T-helper 22 cell (primary cell): ENCODE data around the gene TRPM3.

Source experiments
- DNase-seq: peaks from one replicate; pipeline ENCODE4 v3.0.0-alpha.2; 2020; ENCODE audit warnings: low read depth

Gene TRPM3

DNA sequence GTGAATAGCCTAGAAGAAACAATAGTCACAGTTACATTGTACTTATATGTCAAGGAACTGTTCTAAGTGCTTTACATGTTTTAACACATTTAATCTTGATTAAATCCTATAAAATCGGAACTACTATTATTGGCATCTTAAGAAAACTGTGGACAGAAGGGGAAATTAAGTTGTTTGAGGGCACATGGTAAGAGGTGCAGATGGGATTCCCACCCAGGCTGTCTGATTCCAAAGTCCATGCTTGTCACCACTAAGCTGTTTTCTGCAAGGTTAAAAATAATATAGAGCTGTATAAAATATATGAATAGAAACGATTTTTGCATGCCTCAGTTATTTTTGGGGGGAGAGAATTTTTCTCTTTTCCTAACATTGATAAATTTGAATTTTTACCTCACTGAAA, 512.4 kb downstream of the TRPM3 start:
- DNase-seq = no peak

DNA sequence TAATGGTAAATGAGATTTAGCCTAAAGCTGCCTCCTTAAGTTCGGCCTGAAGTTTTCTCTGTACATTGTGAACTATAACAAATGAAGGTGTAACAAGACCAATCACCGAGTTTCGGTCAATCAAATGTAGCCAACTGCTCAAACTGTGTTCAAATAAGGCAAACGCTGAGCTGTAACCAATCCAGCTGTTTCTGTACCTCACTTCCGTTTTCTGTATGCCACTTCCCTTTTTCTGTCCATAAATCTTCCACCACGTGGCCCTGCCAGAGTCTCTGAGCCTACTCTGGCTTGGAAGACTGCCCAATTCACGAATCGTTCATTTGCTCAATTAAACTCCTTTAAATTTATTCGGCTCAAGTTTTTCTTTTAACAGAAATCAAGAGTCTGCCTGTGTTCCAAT, 513.5 kb downstream of the TRPM3 start:
- DNase-seq = no peak

DNA sequence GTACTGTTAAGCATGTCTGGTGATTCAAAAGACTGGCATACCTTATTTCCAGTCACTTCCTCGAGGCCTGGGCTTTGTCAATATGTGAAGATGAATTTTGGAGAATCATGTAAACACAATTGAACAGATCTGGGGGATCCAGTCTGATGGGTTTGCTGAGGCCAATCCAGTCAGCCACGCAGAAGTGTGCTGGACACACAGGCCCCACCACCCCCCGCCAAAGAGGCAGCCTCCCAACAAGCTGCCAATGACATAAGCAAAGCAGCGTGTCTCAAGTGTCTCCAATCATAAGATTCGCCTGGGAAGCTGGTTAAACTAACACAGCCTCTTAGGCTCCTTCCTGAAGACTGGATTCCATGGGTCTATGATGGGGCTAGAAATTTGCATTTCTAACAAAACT, 514.1 kb downstream of the TRPM3 start:
- no peak for DNase-seq

DNA sequence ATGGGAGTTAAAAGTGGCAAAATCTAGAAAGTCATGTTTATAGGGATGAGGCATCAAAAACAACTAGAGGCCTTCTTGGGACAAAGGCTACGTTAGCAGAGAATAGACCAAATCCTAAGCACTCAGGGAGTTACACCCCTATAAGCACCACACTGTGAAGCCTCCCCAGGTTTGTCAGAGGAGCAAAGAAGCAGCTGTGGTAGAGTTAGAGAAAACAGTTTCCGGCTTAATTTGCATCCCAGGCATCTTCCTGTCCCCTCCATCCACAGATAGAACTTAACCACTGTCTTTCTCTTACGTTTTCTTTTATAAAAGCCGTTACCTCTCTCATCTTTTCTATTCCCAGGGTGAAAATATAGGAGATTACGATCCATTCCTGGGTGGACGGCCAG, 518.4 kb downstream of the TRPM3 start:
- no peak for DNase-seq

DNA sequence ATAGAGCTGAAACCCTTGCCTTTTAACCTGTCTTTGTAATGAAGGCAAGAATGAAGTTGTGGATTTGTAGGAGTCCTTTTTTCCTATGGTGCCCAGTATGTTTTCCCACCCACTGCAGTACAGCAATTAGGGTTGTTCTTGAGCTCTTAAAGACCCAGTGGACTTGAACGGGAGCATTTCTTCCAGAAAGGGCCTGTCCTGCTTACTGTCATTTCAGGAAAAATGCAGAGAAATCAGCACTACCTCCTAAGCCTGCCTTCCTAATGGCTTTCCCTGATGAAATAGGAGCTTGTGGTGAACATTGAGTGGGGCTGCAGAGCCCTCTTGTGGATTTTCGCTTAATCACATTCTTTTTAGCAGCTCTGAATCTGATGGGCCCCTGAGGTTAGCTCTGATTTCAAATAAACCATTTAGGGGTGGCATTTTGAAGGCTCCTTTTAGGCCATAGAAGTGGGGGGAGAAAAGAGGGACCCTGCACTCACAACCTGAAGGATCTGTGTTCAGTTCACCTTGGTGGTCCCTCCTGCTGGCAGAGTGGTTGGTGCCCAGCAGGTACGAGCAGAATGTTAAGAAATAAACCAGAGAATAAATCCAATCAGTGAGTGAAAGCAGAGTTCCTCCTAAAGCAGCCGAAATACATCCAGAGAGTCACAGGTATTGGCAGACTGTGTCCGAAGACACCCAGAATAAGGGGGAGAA, 519.0 kb downstream of the TRPM3 start:
- no peak for DNase-seq

DNA sequence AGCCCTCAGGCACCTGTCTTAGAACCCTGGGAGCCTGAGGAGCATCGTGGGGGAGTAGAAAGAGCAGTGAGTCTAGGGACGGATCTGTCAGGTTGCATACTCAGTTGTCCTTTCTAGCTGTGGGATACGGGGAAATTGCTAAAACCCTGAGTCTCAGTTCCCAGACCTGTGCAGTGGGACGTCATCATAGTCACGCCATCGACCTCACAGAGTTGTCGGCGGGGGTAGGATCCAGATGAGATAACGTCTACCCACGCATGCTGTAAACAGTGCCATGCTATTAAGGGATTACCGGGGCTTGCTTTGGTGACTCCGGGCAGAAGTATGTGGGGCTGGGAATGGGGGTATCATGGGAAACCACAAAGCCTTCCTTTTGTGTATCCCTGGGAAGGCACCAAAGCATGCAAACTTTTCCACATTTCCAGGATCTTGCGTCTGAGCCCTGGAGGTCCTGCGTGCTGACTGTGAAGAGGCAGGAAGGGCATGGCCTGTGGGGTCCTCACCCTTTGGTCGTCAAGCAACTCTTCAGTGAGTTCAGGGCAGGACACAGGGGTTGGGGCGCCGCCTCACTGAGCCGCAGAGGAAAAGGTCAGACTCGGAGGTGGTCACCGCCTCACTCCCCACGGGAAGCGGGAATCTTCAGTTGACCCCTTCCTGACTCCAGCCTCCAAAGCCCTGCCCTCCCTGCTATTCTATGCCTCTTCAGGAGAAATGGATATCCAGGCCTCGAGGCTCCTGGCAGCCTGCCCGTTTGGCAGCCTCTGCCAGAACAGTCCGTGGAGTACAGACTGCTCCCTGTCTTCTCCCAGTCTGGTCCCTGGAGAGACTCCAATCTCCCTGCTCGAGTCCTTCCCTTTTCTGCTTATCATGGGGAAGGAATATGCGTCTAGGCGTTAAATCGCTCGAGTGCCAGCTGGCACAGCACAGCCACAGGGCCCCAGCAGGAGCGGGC, 520.1 kb downstream of the TRPM3 start:
- no peak for DNase-seq

DNA sequence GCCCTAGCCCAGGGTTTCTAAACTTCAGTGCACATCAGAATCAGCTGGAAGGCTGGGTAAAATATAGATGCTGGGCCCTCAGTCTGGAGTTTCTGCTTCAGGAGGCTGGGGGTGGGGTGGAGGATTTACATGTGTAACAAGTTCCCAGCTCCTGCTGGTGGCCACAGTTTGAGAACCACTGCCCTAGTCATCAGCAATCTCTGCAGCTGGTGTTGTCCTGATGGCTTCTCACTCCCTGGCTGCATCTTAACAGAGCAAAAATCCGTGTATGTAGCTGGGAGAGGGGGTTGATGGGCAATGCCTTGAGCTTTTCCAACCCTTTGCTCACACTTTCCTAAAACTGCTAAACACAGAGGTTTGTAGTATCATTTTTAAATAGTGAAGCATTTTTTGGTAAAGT, 520.9 kb downstream of the TRPM3 start:
- no peak for DNase-seq

DNA sequence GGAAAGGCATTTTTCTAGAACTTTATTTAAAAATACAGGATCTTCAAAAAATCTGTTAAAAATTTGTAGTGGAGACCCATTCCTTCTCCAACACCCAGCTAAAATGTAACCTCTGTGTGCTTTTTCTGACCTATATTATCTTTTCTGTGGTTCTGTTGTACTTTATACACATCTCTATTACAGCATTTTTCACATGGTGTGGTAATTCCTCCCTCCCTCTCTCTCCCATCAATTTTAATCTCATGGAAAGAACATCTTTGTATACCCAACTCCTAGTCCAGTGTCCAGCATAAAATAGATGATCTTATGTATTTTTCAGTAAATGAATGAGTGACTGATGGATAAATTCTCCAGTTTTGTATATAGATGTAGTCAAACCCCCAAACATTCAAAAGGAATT, 523.5 kb downstream of the TRPM3 start:
- no peak for DNase-seq

DNA sequence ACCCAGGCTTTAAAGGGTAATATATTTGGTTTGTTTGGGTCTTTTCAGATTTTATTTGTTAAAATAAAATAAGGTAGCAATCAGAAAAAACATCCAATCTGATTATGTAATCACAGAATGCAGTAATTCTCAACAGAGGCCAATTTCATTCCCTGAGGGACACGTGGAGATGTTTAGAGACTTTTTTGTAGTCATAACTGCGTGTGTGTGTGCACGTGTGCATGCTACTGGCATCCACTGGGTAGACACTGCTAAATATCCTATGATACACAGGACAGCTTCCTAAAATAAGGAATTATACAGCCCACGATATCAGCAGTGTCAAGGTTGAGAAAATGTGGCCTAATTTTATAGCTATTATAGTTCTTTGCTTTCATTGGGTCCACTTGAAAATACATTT, 526.2 kb downstream of the TRPM3 start:
- DNase-seq = no peak

DNA sequence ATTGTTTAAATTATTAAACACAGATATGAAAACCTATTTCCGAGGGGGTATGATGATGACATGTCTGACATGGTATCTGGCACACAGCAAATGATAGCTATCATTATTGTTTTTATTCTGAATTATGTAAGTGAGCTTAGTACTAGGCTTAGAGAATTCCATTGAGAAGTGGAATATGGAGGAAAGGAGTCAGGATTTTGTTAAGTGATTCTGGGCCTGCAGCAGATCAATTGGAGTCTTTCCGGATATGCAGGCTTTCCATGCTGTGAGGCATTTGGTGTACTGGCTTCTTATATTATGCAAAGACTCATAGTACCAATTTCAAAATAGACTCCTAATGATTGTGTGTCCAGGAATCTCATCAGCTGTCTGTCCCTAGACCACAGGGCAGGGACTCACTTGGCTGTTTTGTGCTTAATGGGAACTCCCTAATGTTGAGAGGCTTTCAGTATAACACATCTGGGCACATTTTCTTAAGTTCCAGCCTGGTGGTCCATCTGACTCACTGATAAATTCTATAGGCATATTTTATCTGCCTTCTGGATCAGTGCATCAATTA, 527.0 kb downstream of the TRPM3 start:
- no peak for DNase-seq

DNA sequence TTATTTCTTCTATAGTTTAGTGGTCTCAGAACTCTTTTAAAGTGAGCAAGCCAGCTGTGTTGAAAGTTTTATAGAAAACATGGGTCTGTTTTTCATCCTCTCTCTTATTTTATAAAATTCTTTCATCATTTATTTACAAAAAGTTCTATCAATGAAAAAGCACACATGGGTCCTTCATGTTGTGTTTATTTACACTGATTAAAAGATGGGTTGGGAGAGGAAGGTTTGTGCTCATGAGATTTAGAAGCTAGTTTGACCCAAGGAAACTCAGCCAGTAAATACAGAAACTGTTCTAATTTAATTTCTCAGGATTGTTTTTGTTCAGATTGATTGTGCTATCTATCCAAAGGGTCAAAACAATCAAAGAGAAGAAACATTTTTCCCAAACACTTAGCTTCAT, 528.2 kb downstream of the TRPM3 start:
- DNase-seq = no peak

DNA sequence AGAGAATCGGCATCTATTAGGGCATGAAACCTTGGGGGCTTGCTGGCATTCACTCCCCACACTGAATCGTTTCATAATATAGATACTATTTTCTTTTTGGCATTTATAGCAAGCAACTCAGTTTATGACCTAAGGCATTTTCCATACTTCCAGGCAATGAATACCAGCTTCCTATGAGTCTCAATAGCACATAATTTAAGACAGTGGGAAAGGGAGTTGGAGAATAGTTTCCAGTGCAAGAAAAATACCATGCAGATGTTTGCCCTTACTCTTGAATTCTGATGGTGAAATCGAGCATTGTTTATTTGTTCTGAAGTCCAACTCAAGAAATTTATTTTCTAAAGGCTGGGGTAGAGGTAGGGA, 531.1 kb downstream of the TRPM3 start:
- DNase-seq = no peak

DNA sequence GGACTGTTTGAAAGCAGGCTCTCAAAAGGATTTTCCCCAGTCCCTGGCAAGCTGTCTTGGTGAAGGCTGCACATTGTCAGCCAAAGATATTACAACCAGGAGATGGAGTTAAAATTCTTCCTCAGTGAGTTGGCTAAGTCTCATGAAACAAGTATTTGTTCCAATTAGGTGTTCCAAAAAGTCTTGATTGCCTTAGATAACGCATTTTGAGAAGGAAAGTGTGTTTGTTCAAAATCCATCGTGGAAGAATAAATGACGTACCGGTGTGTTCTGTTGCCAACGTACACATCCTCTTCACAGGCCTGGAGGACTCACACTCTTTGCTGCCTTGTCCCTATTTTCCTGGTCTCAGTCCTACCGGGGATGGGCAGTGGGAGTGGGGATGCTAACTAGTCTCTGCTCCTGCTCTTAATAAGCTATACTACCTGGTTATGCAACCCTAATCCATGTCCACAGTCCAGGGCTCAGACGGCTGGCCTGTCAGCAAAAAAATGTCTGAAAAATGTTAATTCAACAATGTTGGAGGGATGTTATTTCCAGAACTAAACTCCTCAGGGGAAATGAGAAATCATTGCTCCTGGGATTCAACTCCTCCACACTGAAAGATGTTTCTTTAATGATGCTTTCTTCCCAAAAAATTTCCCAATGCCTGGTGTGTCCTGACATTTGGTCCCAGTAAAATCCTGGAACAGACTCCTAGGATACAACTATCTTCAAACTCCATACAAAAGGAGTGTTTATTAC, 531.7 kb downstream of the TRPM3 start:
- DNase-seq = no peak

DNA sequence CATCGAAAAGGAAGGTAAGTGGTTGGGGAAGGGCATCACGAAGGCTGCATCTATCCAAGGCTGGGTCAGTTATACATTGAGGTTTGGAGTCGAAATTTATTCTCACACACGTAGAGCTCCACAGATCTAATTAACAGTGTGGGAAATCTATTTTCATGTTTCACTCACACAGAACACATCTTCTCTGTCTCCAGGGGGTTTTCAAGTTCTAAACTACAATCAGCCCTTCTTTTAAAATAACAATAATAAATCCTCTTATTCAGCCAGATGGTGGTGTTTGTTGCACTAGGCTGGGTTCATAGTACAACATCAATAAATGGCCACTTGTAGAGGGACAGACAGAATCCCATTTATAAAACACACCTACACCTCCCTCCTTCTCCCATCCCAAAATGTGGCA, 532.4 kb downstream of the TRPM3 start:
- no peak for DNase-seq

DNA sequence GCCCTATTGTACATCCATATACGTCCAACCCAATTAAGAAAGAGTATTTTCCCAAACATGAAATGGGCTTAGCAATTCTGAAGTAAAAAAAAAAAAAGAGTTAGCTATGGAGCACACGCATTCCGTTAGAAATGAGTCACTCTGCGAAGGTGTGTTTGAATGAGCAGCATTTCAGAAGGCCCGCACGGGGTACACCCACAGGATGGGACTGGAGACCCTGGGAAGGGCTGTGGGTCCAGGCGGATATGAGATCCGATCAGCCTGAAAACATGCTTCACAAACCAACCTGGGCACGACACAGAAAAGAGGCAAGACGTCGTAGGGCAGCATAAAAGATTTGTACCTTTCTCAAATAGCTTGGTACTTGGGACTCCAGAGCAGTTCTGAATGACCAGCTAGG, 533.0 kb downstream of the TRPM3 start:
- no peak for DNase-seq

DNA sequence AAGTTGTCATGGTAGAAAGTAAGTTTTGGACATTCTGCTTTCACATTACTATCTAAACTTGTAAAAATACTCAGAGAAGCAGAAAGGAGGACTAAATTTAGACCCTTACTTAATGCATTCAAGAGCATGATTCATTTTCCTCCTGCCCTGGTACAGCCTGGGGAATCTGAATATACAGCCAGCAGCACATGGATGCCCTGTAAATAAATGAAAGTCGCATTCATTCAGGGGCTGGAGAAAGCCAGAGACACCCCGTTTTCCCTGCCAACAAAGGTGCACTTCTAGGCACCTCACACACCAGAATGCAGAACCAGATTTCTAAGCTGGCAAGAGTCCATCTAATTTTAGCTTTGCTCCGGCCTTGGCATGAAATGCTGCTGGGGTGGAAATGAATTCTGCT, 534.2 kb downstream of the TRPM3 start:
- DNase-seq = no peak

DNA sequence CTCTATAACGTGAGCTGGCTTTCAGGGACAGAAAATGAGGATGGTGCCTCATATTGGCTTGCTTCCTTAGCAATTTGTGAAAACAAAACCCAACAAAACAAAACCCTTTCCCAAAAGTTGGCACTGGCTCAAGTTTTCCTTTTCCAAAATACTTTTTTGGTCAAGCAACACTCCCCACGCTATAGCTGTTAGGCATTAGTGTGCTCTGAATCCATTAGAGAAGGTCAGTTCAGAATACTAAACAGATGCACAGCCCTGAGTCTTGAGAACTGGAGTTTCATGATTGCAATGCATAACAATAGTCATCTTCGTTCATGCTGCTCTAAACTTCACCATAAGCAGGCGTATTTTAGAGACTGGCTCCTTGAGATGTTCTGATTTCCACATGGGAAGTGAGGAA, 534.9 kb downstream of the TRPM3 start:
- no peak for DNase-seq

DNA sequence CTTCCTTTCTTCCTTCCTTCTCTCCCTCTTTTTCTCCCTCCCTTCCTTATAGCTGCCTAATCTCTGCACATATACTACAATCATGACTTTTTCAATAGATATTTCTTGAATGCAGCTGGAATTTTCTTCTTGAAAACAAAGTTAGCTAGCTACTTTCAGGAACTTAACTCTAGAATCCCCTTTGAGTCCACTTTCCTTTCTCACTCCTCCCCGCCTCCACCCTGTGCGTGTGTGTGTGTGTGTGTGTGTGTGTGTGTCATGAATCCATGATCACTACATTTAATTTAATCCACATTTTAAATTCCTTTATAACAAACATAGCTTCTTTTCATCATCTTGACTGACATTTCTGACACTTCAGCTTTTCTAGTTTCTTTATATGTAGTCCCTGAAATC, 539.5 kb downstream of the TRPM3 start:
- DNase-seq = no peak

DNA sequence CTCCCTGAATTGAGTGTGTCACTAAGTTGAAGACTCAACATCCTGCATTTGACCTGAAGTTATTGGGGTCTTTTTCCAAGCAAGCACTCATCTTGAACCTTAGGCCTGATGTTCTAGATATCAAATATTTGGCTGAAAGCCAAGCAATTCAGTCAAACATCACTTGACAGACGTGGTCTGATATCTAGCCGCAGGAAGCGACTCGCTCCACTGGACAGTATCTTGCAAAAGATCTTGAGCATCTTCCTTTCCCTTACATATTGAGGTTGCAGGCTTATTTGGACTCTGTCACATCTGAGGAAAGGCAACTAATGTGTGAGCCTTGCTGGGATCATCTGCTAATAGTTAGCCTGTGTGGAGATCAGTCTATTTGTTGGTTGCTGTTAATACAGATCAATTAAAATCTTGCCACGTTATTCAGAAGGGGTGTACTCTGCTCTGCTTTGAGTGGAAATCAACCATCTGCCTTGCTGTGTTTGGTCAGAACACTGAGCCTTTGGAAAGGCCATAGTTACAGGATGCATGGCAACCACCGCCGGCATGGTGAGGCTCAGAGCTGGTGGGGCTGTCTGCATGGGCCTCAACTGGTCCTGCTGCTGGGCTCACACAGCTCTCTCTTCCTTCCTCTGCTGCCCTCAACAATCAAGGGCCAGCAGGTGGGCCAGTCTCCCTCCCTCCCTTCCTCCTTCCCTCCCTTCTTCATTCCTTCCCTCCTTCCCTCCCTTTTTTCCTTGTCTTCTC, 540.0 kb downstream of the TRPM3 start:
- no peak for DNase-seq

DNA sequence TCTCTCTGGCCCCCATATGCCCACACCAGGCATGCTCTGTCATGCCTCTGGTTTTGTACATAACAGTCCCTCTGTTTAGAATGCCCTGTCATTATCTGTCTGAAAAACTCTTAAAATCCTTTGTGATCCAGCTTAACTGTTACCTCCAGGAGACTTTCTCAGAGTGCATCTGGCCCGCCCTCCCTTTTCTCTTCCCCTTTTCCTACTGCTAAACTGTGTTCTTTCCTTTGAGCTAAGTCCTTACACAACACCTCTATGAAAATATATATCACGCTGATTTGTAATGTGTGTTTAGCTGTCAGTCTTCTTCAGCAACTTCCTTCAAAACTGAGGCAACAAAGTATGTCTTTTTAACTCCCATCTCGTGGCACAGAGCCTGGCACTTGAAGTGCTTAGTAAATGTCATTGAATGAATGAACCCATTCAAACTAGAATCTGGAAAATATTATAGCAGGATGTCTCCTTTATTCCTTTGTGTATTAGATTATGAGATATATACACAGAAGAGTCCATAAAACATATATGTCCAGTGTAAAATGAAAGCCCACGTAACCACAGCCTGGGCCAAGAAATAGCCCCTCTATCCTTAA, 540.7 kb downstream of the TRPM3 start:
- no peak for DNase-seq

DNA sequence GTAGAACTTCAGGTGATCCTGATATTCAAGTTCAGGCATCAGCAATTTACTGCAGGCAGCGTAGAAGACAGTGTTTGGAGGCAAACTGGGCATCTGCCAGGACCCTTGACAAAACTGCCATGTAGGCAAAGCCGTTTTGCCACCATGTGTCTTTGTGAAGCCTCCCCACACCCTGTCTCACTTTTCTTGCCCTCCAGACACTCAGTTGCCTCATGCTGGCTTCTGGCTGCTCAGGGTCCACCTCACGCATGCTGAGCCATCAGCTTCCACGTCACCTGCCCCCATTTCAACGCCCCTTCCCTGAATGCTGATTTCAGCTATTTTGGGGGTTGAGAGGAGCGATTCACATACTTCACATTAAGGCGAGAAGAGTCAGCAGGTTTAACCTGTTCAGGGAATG, 541.7 kb downstream of the TRPM3 start:
- no peak for DNase-seq

DNA sequence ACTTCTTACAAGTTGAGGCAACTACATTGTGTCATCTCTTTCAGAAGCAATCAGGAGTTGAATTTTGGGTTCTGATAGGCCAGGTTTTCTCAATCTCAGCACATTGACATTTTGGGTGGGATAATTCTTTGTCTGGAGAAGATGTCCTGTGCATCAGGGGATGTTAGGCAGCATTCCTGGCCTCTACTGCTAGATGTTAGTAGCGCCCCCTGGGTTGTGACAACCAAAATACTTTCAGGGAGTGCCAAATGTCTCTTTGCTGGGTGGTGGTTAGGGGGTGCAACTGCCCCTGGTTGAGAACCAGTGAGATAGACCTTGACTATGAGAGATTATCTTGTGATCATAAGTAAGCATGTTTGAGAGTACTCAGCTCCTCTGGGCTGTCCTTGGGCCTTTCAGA, 542.7 kb downstream of the TRPM3 start:
- DNase-seq = no peak
